Right lobe of liver (tissue), 4 donors: ENCODE data around the gene PAK1.

Source experiments
- POLR2A ChIP-seq: fragments of 450-650 bp; IDR thresholded peaks from one replicate; pipeline ENCODE4 v1.6.1; 2017; ENCODE audit warnings: antibody characterized with exemption, mild to moderate bottlenecking
- TF ChIP-seq, protein P1 (sequence below), 4 donors: fragments of 200-600 bp in 3 of 4; fragments of 450-650 bp in 1 of 4; IDR thresholded peaks; one replicate each; pipeline versions ENCODE4 v1.5.1 to v1.8.0; 2016 to 2022; ENCODE audit warnings: antibody characterized with exemption in 4 of 4, mild to moderate bottlenecking in 2 of 4
- donor health status: DM: no; HTN: no; CAD: no.
- donor health status: DM: no; HTN: no; CAD: no.
- donor health status: DM: no; HTN: yes; CAD: no.

- TF ChIP-seq, protein P1, sequence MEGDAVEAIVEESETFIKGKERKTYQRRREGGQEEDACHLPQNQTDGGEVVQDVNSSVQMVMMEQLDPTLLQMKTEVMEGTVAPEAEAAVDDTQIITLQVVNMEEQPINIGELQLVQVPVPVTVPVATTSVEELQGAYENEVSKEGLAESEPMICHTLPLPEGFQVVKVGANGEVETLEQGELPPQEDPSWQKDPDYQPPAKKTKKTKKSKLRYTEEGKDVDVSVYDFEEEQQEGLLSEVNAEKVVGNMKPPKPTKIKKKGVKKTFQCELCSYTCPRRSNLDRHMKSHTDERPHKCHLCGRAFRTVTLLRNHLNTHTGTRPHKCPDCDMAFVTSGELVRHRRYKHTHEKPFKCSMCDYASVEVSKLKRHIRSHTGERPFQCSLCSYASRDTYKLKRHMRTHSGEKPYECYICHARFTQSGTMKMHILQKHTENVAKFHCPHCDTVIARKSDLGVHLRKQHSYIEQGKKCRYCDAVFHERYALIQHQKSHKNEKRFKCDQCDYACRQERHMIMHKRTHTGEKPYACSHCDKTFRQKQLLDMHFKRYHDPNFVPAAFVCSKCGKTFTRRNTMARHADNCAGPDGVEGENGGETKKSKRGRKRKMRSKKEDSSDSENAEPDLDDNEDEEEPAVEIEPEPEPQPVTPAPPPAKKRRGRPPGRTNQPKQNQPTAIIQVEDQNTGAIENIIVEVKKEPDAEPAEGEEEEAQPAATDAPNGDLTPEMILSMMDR (IDR thresholded peaks at IDR 0.05), result no peak
- TF ChIP-seq POLR2A, result no peak
Observed at GRCh38 chr11:77515063-77515462, 41.2 kb upstream of the PAK1 start.
